Keratinocyte (primary cell): ENCODE measurements around the gene IL17RD. TPM values are rescaled to one million over a fixed set of nuclear protein-coding genes. Genes with fewer than 3 reads are reported as not detected.

Experiments used
- DNase-seq: peaks from one replicate; pipeline ENCODE4 v3.0.0-alpha.2; 2011; ENCODE audit warnings: low read depth, missing footprints, low spot score
- FAIRE-seq: peaks from 2 replicates; lab custom pipeline; 2011; peaks lifted over from hg19 to GRCh38; lab: Jason Lieb, UNC
- H2AFZ ChIP-seq: 2 replicates; pipeline ENCODE4 v1.6.0; 2012; ENCODE audit warnings: low read length, control low read depth, inconsistent platforms; ENCODE audit not compliant: control insufficient read depth
- H3K27ac ChIP-seq: 2 replicates; pipeline ENCODE4 v1.5.1; 2011; ENCODE audit warnings: low read length; ENCODE audit not compliant: control insufficient read depth, insufficient read depth
- H3K27me3 ChIP-seq: 3 replicates; pipeline ENCODE4 v1.6.0; 2011; ENCODE audit warnings: low read length; ENCODE audit not compliant: control insufficient read depth, insufficient read depth; ENCODE audit errors: extremely low read depth
- H3K36me3 ChIP-seq, 2 experiments: 2 replicates in 1 of 2; 3 replicates in 1 of 2; pipeline ENCODE4 v1.5.1; 2011; ENCODE audit warnings: low read length in 2 of 2, mild to moderate bottlenecking in 1 of 2; ENCODE audit not compliant: control insufficient read depth in 2 of 2, insufficient read depth in 2 of 2; ENCODE audit errors: extremely low read depth in 1 of 2
- H3K4me1 ChIP-seq: 3 replicates; pipeline ENCODE4 v1.5.1; 2011; ENCODE audit warnings: low read length; ENCODE audit not compliant: control insufficient read depth, insufficient read depth; ENCODE audit errors: extremely low read depth
- H3K4me2 ChIP-seq: 3 replicates; pipeline ENCODE4 v1.6.0; 2011; ENCODE audit warnings: low read depth, low read length; ENCODE audit not compliant: control insufficient read depth, insufficient read depth; ENCODE audit errors: extremely low read depth
- H3K4me3 ChIP-seq, 3 experiments: fragments of 200-600 bp in 1 of 3; sonication (generic) in 1 of 3; 2 replicates in 2 of 3; 3 replicates in 1 of 3; pipeline ENCODE4 v1.5.1; 2011 to 2016; ENCODE audit warnings: low read length in 3 of 3, mild to moderate bottlenecking in 3 of 3, control low read depth in 2 of 3, inconsistent platforms in 1 of 3, low read depth in 1 of 3, mixed read lengths in 1 of 3, mixed run types in 1 of 3, moderate library complexity in 1 of 3; ENCODE audit not compliant: control insufficient read depth in 2 of 3, insufficient read depth in 2 of 3; ENCODE audit errors: extremely low read depth in 1 of 3
- H3K79me2 ChIP-seq: 2 replicates; pipeline ENCODE4 v1.6.0; 2012; ENCODE audit warnings: low read length; ENCODE audit not compliant: control insufficient read depth, insufficient read depth
- H3K9ac ChIP-seq: 3 replicates; pipeline ENCODE4 v1.6.0; 2011; ENCODE audit warnings: low read length; ENCODE audit not compliant: control insufficient read depth, insufficient read depth; ENCODE audit errors: extremely low read depth
- H3K9me1 ChIP-seq: 3 replicates; pipeline ENCODE4 v1.6.0; 2011; ENCODE audit warnings: low read length; ENCODE audit not compliant: control insufficient read depth, insufficient read depth; ENCODE audit errors: extremely low read depth
- H3K9me3 ChIP-seq: 2 replicates; pipeline ENCODE4 v1.5.1; 2012; ENCODE audit warnings: low read depth, low read length; ENCODE audit not compliant: control insufficient read depth
- H4K20me1 ChIP-seq: 3 replicates; pipeline ENCODE4 v1.6.0; 2011; ENCODE audit warnings: low read length; ENCODE audit not compliant: control insufficient read depth, insufficient read depth; ENCODE audit errors: extremely low read depth
- CTCF ChIP-seq, 3 experiments: IDR thresholded peaks in 1 of 3; conservative IDR thresholded peaks in 1 of 3; optimal IDR thresholded peaks in 1 of 3; 2 replicates in 2 of 3; 3 replicates in 1 of 3; pipeline versions ENCODE3 to v1.5.1; 2011; ENCODE audit warnings: low read length in 3 of 3, mild to moderate bottlenecking in 3 of 3, moderate library complexity in 2 of 3, control low read depth in 1 of 3, inconsistent platforms in 1 of 3; ENCODE audit not compliant: insufficient read depth in 2 of 3; ENCODE audit errors: extremely low read depth in 1 of 3
- EZH2 ChIP-seq: IDR thresholded peaks from one replicate; pipeline ENCODE4 v1.6.1; 2012; ENCODE audit warnings: inconsistent platforms, mild to moderate bottlenecking, low read length, moderate library complexity
- dilution Hi-C: fragments of 300-500 bp; cut with MboI; formaldehyde crosslinking; loops from one replicate; pipeline ENCODE4 v1.7.0; 2020; ENCODE audit warnings: low sequenced_read_pairs; ENCODE audit not compliant: extremely low pct_ligation_motif_present
- polyA plus RNA-seq, 5 experiments: library from polyadenylated mRNA; depleted of rRNA in 3 of 5; stranded (reverse) in 3 of 5; stranded (forward) in 1 of 5; unstranded in 1 of 5; fragments of >200 nt; gene quantifications; 1 replicate in 1 of 5; 2 replicates in 3 of 5; 3 replicates in 1 of 5; pipeline versions ENCODE4 v1.2.1 to v1.2.3, GENCODE V29; 2011 to 2012; ENCODE audit warnings: missing spikeins in 2 of 5, low read depth in 1 of 5, low replicate concordance in 1 of 5

Gene IL17RD
- polyA plus RNA-seq, 1 donor (not counting 4 experiments of a cell fraction or from before 2014, with no cell fraction given): 1.4 TPM

GRCh38 chr3:57087361-57088092 is 77.6 kb downstream of the IL17RD start:
- DNase-seq (no peak), FAIRE-seq (no peak)
- dilution Hi-C loops: loop anchor here (25.0 kb wide), 1 partner anchor 100 kb away; no protein-coding TSS in a partner anchor
- TF ChIP-seq EZH2 (no peak), CTCF (optimal IDR thresholded peaks at IDR 0.05 in 1 of 3, IDR thresholded peaks at IDR 0.05 in 1 of 3, conservative IDR thresholded peaks at IDR 0.05 in 1 of 3; ENCODE audit: extremely low read depth in 1 of 3, insufficient read depth in 2 of 3, low read length in 3 of 3) (no peak)
- H3K9me1 ChIP-seq: no peaks in the 10 kb centered on the region
- no peaks in the 10 kb centered on the region for H3K36me3 ChIP-seq
- no peaks in the 10 kb centered on the region for H4K20me1 ChIP-seq
- no peak overlapping the region for H3K27ac ChIP-seq
- no peaks in the 10 kb centered on the region for H3K27me3 ChIP-seq
- H3K79me2 ChIP-seq: no peaks in the 10 kb centered on the region
- H3K4me2 ChIP-seq: no peak overlapping the region
- no peak overlapping the region for H2AFZ ChIP-seq
- no peaks in the 10 kb centered on the region for H3K9me3 ChIP-seq
- no peak overlapping the region for H3K9ac ChIP-seq
- peaks cover 6% of the 10 kb centered on the region for H3K4me1 ChIP-seq
- no peak overlapping the region for H3K4me3 ChIP-seq

GRCh38 chr3:57086201-57086600 is 79.0 kb downstream of the IL17RD start:
- no peaks in the 10 kb centered on the region for H4K20me1 ChIP-seq
- H3K9me1 ChIP-seq: no peaks in the 10 kb centered on the region
- DNase-seq (no peak), FAIRE-seq (no peak)
- no peak overlapping the region for H2AFZ ChIP-seq
- dilution Hi-C loops: loop anchor here (25.0 kb wide), 1 partner anchor 99 kb away; no protein-coding TSS in a partner anchor
- TF ChIP-seq EZH2 (no peak), CTCF (optimal IDR thresholded peaks at IDR 0.05 in 1 of 3, IDR thresholded peaks at IDR 0.05 in 1 of 3, conservative IDR thresholded peaks at IDR 0.05 in 1 of 3; ENCODE audit: extremely low read depth in 1 of 3, insufficient read depth in 2 of 3, low read length in 3 of 3) (no peak)
- H3K79me2 ChIP-seq: no peaks in the 10 kb centered on the region
- no peaks in the 10 kb centered on the region for H3K36me3 ChIP-seq
- H3K9me3 ChIP-seq: no peaks in the 10 kb centered on the region
- H3K27me3 ChIP-seq: no peaks in the 10 kb centered on the region
- no peak overlapping the region for H3K4me2 ChIP-seq
- H3K4me3 ChIP-seq: no peak overlapping the region
- peaks cover 6% of the 10 kb centered on the region for H3K4me1 ChIP-seq
- H3K9ac ChIP-seq: no peak overlapping the region
- no peak overlapping the region for H3K27ac ChIP-seq
